ENCODE measurements around the gene WDTC1. TPM values are rescaled to one million over a fixed set of nuclear protein-coding genes. Genes with fewer than 3 reads are reported as not detected.
"Not testable (repeated sequence)": the region's sequence is repeated elsewhere in the genome, so short reads cannot be mapped to it uniquely, and the experiment has no call there.

Gene WDTC1
- total RNA-seq, 4 donors from 2014 or later: 39.9 to 79.8 (median 62.0) TPM

GRCh38 chr1:27220096-27220495 is 14.3 kb upstream of the WDTC1 start:
- intact Hi-C loops (cut with DNase I): no loop called here
- DNase-seq (ENCODE audit: extremely low spot score): no peak
- WGBS: 21% methylated on average over 2 of the region's 2 CpGs

GRCh38 chr1:27220702-27221497 is 13.5 kb upstream of the WDTC1 start:
- DNase-seq (ENCODE audit: extremely low spot score); H3K9me3 ChIP-seq; H3K4me1 ChIP-seq; H3K27me3 ChIP-seq; H3K4me3 ChIP-seq; H3K27ac ChIP-seq (replicated peaks in 1 of 4); intact Hi-C loops (cut with DNase I); H3K36me3 ChIP-seq: not testable (repeated sequence)
- WGBS: 82% methylated on average over 3 of the region's 5 CpGs

More at GRCh38 chr1:27220096-27220495, 14.3 kb upstream of the WDTC1 start:
- Histone ChIP-seq H3K36me3 (no peaks in the 10 kb centered on the region), H3K9me3 (no peaks in the 10 kb centered on the region), H3K4me3 (no peak overlapping the region), H3K27me3 (no peaks in the 10 kb centered on the region), H3K27ac (replicated peaks in 1 of 4) (no peak overlapping the region), H3K4me1 (no peaks in the 10 kb centered on the region)
- no peak for TF ChIP-seq CTCF (IDR thresholded peaks at IDR 0.05)
- no peak for TF ChIP-seq POLR2AphosphoS5 (IDR thresholded peaks at IDR 0.05)
- no peak for TF ChIP-seq POLR2A (IDR thresholded peaks at IDR 0.05; ENCODE audit: low read depth)
- no peak for TF ChIP-seq EP300 (IDR thresholded peaks at IDR 0.05)

GRCh38 chr1:27225621-27226020 is 8.8 kb upstream of the WDTC1 start:
- H3K27me3 ChIP-seq: no peaks in the 10 kb centered on the region
- H3K4me1 ChIP-seq: no peaks in the 10 kb centered on the region
- TF ChIP-seq POLR2A (IDR thresholded peaks at IDR 0.05; ENCODE audit: low read depth): no peak
- TF ChIP-seq POLR2AphosphoS5 (IDR thresholded peaks at IDR 0.05): no peak
- TF ChIP-seq EP300 (IDR thresholded peaks at IDR 0.05): no peak
- no peak for TF ChIP-seq CTCF (IDR thresholded peaks at IDR 0.05)
- DNase-seq (ENCODE audit: extremely low spot score): no peak
- whole genome bisulfite sequencing: 67% methylated on average over 3 of the region's 3 CpGs
- no peak overlapping the region for H3K4me3 ChIP-seq
- H3K36me3 ChIP-seq: no peaks in the 10 kb centered on the region
- no peaks in the 10 kb centered on the region for H3K9me3 ChIP-seq
- no peak overlapping the region for H3K27ac ChIP-seq (replicated peaks in 1 of 4)
- intact Hi-C loops (cut with DNase I): no loop called here

GRCh38 chr1:27227765-27228164 is 6.7 kb upstream of the WDTC1 start:
- Histone ChIP-seq H3K27ac (replicated peaks in 1 of 4) (no peak overlapping the region), H3K9me3 (no peaks in the 10 kb centered on the region), H3K36me3 (no peaks in the 10 kb centered on the region), H3K4me3 (no peak overlapping the region), H3K4me1 (no peaks in the 10 kb centered on the region), H3K27me3 (no peaks in the 10 kb centered on the region)
- intact Hi-C loops (cut with DNase I): no loop called here
- WGBS: 79% methylated on average over 3 of the region's 3 CpGs
- no peak for DNase-seq (ENCODE audit: extremely low spot score)
- TF ChIP-seq POLR2A (IDR thresholded peaks at IDR 0.05; ENCODE audit: low read depth) (no peak), POLR2AphosphoS5 (IDR thresholded peaks at IDR 0.05) (no peak), EP300 (IDR thresholded peaks at IDR 0.05) (no peak)

- Histone ChIP-seq H3K27ac (replicated peaks in 1 of 4) (peak overlapping the region in 3 of 4 donors; percentile 46 to 54 (median 51)), H3K9me3 (no peaks in the 10 kb centered on the region), H3K36me3 (no peaks in the 10 kb centered on the region), H3K4me1 (peaks cover 25 to 37% (median 32%) of the 10 kb centered on the region in 4 donors), H3K4me3 (peak overlapping the region; percentile 79 to 99 (median 92)), H3K27me3 (no peaks in the 10 kb centered on the region)
- DNase-seq (ENCODE audit: extremely low spot score): no peak
- intact Hi-C loops (cut with DNase I): no loop called here
- TF ChIP-seq EP300 (IDR thresholded peaks at IDR 0.05) (no peak), POLR2AphosphoS5 (IDR thresholded peaks at IDR 0.05) (no peak), CTCF (IDR thresholded peaks at IDR 0.05) (no peak), POLR2A (IDR thresholded peaks at IDR 0.05; ENCODE audit: low read depth) (no peak)
- whole genome bisulfite sequencing: 74% methylated on average over 9 of the region's 9 CpGs
Observed at GRCh38 chr1:27233667-27234048, 774 bp upstream of the WDTC1 start.

Data from esophagus muscularis mucosa (tissue), 4 donors.